Activated naive CD8-positive, alpha-beta T cell (primary cell): ENCODE data around the gene GRAMD1B.

Experiments used
- H3K27ac Mint-ChIP-seq: one replicate; pipeline ENCODE4 v1.8.0; 2021; ENCODE audit warnings: mixed read lengths
- H3K27me3 Mint-ChIP-seq: one replicate; pipeline ENCODE4 v1.8.0; 2021; ENCODE audit warnings: mixed read lengths
- H3K36me3 Mint-ChIP-seq: one replicate; pipeline ENCODE4 v1.8.0; 2021; ENCODE audit warnings: mixed read lengths
- H3K4me1 Mint-ChIP-seq: one replicate; pipeline ENCODE4 v1.8.0; 2021; ENCODE audit warnings: low read depth, mixed read lengths
- H3K4me3 Mint-ChIP-seq: one replicate; pipeline ENCODE4 v1.8.0; 2021; ENCODE audit warnings: mild to moderate bottlenecking, mixed read lengths
- H3K9me3 Mint-ChIP-seq: one replicate; pipeline ENCODE4 v1.8.0; 2021; ENCODE audit warnings: low read depth, mixed read lengths

GRAMD1B gene

GRCh38 chr11:123429913-123430720 lies at the start of gene GRAMD1B:
TSS of gene GRAMD1B (plus strand) at chr11:123430269. CDS start at chr11:123430793, 524 bp downstream.
- peaks cover 2% of the 10 kb centered on the region for H3K27me3 Mint-ChIP-seq
- H3K4me1 Mint-ChIP-seq: peaks cover 19% of the 10 kb centered on the region
- peak within 1 kb of the TSS; percentile 66 for H3K27ac Mint-ChIP-seq

GRCh38 chr11:123381149-123381548 lies 48.9 kb upstream of the GRAMD1B start:
- no peaks in the 10 kb centered on the region for H3K9me3 Mint-ChIP-seq
- H3K4me3 Mint-ChIP-seq: no peak overlapping the region
- H3K27me3 Mint-ChIP-seq: no peaks in the 10 kb centered on the region
- H3K36me3 Mint-ChIP-seq: no peaks in the 10 kb centered on the region
- peaks cover 10% of the 10 kb centered on the region for H3K4me1 Mint-ChIP-seq
- H3K27ac Mint-ChIP-seq: no peak overlapping the region

More at GRCh38 chr11:123429913-123430720, at the start of gene GRAMD1B:
- H3K9me3 Mint-ChIP-seq: no peaks in the 10 kb centered on the region
- peak within 1 kb of the TSS; percentile 88 for H3K4me3 Mint-ChIP-seq
- no peaks in the 10 kb centered on the region for H3K36me3 Mint-ChIP-seq

- no peak overlapping the region for H3K4me3 Mint-ChIP-seq
- peaks cover 10% of the 10 kb centered on the region for H3K4me1 Mint-ChIP-seq
- H3K36me3 Mint-ChIP-seq: no peaks in the 10 kb centered on the region
- H3K27ac Mint-ChIP-seq: peak overlapping the region; percentile 83
- H3K9me3 Mint-ChIP-seq: no peaks in the 10 kb centered on the region
- H3K27me3 Mint-ChIP-seq: no peaks in the 10 kb centered on the region
Measured at GRCh38 chr11:123381817-123382554, 48.1 kb upstream of the GRAMD1B start.

- H3K4me3 Mint-ChIP-seq: peak overlapping the region; percentile 22
- peaks cover 10% of the 10 kb centered on the region for H3K4me1 Mint-ChIP-seq
- H3K36me3 Mint-ChIP-seq: no peaks in the 10 kb centered on the region
- H3K27me3 Mint-ChIP-seq: no peaks in the 10 kb centered on the region
- H3K27ac Mint-ChIP-seq: peak overlapping the region; percentile 83
- H3K9me3 Mint-ChIP-seq: no peaks in the 10 kb centered on the region
Measured at GRCh38 chr11:123382555-123383074, 47.5 kb upstream of the GRAMD1B start.

- Mint-ChIP-seq H3K9me3 (no peaks in the 10 kb centered on the region), H3K4me1 (peaks cover 10% of the 10 kb centered on the region), H3K4me3 (no peak overlapping the region), H3K27ac (no peak overlapping the region), H3K27me3 (no peaks in the 10 kb centered on the region), H3K36me3 (no peaks in the 10 kb centered on the region)
Measured at GRCh38 chr11:123384116-123384515, 46.0 kb upstream of the GRAMD1B start.

- Mint-ChIP-seq H3K27ac (no peak overlapping the region), H3K9me3 (no peaks in the 10 kb centered on the region), H3K27me3 (no peaks in the 10 kb centered on the region), H3K4me3 (no peak overlapping the region), H3K36me3 (no peaks in the 10 kb centered on the region), H3K4me1 (peaks cover 6% of the 10 kb centered on the region)
Measured at GRCh38 chr11:123386796-123387510, 43.1 kb upstream of the GRAMD1B start.

- Mint-ChIP-seq H3K27me3 (no peaks in the 10 kb centered on the region), H3K36me3 (no peaks in the 10 kb centered on the region), H3K4me1 (no peaks in the 10 kb centered on the region), H3K27ac (no peak overlapping the region), H3K4me3 (no peak overlapping the region), H3K9me3 (no peaks in the 10 kb centered on the region)
Measured at GRCh38 chr11:123388640-123389039, 41.4 kb upstream of the GRAMD1B start.

- no peaks in the 10 kb centered on the region for H3K36me3 Mint-ChIP-seq
- H3K27ac Mint-ChIP-seq: no peak overlapping the region
- no peak overlapping the region for H3K4me3 Mint-ChIP-seq
- H3K9me3 Mint-ChIP-seq: no peaks in the 10 kb centered on the region
- H3K27me3 Mint-ChIP-seq: peaks cover 3% of the 10 kb centered on the region
- no peaks in the 10 kb centered on the region for H3K4me1 Mint-ChIP-seq
Measured at GRCh38 chr11:123390146-123390545, 39.9 kb upstream of the GRAMD1B start.

GRCh38 chr11:123391646-123392348 lies 38.3 kb upstream of the GRAMD1B start:
- Mint-ChIP-seq H3K27me3 (peaks cover 3% of the 10 kb centered on the region), H3K4me1 (no peaks in the 10 kb centered on the region), H3K36me3 (no peaks in the 10 kb centered on the region), H3K27ac (no peak overlapping the region), H3K9me3 (no peaks in the 10 kb centered on the region), H3K4me3 (no peak overlapping the region)

GRCh38 chr11:123392431-123392830 lies 37.6 kb upstream of the GRAMD1B start:
- Mint-ChIP-seq H3K4me1 (no peaks in the 10 kb centered on the region), H3K27ac (no peak overlapping the region), H3K27me3 (peaks cover 3% of the 10 kb centered on the region), H3K9me3 (no peaks in the 10 kb centered on the region), H3K4me3 (no peak overlapping the region), H3K36me3 (no peaks in the 10 kb centered on the region)

GRCh38 chr11:123392844-123393243 lies 37.2 kb upstream of the GRAMD1B start:
- H3K36me3 Mint-ChIP-seq: no peaks in the 10 kb centered on the region
- H3K4me3 Mint-ChIP-seq: no peak overlapping the region
- no peaks in the 10 kb centered on the region for H3K4me1 Mint-ChIP-seq
- H3K9me3 Mint-ChIP-seq: no peaks in the 10 kb centered on the region
- peaks cover 3% of the 10 kb centered on the region for H3K27me3 Mint-ChIP-seq
- H3K27ac Mint-ChIP-seq: no peak overlapping the region

- Mint-ChIP-seq H3K9me3 (no peaks in the 10 kb centered on the region), H3K27ac (no peak overlapping the region), H3K36me3 (no peaks in the 10 kb centered on the region), H3K4me1 (no peaks in the 10 kb centered on the region), H3K27me3 (peaks cover 3% of the 10 kb centered on the region), H3K4me3 (no peak overlapping the region)
Measured at GRCh38 chr11:123393312-123393927, 36.6 kb upstream of the GRAMD1B start.

GRCh38 chr11:123404676-123405075 lies 25.4 kb upstream of the GRAMD1B start:
- H3K4me1 Mint-ChIP-seq: no peaks in the 10 kb centered on the region
- no peaks in the 10 kb centered on the region for H3K9me3 Mint-ChIP-seq
- H3K27ac Mint-ChIP-seq: no peak overlapping the region
- H3K27me3 Mint-ChIP-seq: peaks cover 6% of the 10 kb centered on the region
- H3K36me3 Mint-ChIP-seq: no peaks in the 10 kb centered on the region
- no peak overlapping the region for H3K4me3 Mint-ChIP-seq

- Mint-ChIP-seq H3K27me3 (peaks cover 4% of the 10 kb centered on the region), H3K4me1 (no peaks in the 10 kb centered on the region), H3K4me3 (no peak overlapping the region), H3K9me3 (no peaks in the 10 kb centered on the region), H3K36me3 (no peaks in the 10 kb centered on the region), H3K27ac (no peak overlapping the region)
Measured at GRCh38 chr11:123405123-123405592, 24.9 kb upstream of the GRAMD1B start.
